ENCODE results near the gene ADM2. TPM values are rescaled to one million over a fixed set of nuclear protein-coding genes. Genes with fewer than 3 reads are reported as not detected.

The ADM2 gene
- total RNA-seq, 2 donors from 2014 or later = 0.08 TPM; not detected in 1

DNA sequence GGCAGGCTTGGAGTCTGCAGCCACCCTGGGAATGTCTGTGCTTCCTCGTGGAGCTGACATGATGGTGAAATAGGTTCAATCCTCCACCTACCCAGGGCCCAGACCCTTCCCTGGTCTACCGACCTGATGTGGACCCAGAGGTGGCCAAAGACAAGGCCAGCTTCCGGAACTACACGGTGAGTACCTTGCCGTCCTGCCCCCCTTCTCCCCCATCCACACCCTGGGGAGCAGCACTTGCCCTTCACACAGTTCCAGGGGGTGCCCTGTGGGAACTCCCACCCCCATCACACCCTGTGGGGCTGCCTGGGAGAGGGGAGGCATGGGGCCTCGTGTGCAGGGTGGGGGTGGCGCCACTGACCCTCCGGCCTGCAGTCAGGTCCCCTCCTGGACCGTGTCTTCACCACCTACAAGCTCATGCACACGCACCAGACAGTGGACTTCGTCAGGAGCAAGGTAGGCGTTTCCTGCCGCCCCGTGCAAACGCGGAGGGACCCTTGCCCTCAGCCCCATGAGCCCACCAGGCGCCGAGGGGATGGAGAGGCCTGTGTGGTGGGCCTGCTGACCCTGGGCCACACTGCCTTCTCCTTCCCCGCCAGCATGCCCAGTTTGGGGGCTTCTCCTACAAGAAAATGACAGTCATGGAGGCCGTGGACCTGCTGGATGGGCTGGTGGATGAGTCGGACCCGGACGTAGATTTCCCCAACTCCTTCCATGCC lies 6.1 kb downstream of the ADM2 start:
- Histone ChIP-seq H3K27ac (no peak overlapping the region), H3K9me3 (no peaks in the 10 kb centered on the region), H3K36me3 (no peaks in the 10 kb centered on the region), H3K27me3 (peaks cover 0 to 6% of the 10 kb centered on the region in 2 donors), H3K4me3 (no peak overlapping the region), H3K4me1 (no peaks in the 10 kb centered on the region)
- DNase-seq (ENCODE audit: low spot score) = no peak
- TF ChIP-seq, protein P1, sequence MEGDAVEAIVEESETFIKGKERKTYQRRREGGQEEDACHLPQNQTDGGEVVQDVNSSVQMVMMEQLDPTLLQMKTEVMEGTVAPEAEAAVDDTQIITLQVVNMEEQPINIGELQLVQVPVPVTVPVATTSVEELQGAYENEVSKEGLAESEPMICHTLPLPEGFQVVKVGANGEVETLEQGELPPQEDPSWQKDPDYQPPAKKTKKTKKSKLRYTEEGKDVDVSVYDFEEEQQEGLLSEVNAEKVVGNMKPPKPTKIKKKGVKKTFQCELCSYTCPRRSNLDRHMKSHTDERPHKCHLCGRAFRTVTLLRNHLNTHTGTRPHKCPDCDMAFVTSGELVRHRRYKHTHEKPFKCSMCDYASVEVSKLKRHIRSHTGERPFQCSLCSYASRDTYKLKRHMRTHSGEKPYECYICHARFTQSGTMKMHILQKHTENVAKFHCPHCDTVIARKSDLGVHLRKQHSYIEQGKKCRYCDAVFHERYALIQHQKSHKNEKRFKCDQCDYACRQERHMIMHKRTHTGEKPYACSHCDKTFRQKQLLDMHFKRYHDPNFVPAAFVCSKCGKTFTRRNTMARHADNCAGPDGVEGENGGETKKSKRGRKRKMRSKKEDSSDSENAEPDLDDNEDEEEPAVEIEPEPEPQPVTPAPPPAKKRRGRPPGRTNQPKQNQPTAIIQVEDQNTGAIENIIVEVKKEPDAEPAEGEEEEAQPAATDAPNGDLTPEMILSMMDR (IDR thresholded peaks at IDR 0.05) = no peak

DNA sequence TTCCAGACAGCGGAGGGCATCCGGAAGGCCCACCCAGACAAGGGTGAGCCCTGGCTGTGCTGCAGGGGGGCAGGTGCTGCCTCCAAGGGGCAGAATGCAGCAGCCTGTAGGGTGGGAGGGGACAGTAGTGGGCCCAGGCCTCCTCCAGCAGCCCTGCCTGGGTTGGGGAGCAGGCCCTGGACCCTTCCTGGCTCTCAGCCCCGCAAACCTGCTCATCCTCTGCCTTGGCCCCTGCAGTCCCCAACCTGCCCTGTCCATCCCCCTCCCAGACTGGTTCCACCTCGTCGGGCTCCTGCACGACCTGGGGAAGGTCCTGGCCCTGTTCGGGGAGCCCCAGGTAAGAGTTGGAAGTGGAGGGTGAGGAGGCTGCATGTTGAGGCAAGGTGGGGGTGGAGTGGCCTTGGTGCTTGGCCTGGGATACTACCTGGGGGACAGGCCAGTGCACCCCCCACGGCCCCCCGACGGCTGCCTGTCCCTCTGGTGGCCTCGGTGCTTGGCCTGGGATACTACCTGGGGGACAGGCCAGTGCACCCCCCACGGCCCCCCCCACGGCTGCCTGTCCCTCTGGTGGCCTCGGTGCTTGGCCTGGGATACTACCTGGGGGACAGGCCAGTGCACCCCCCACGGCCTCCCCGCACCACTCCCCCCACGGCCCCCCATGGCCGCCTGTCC lies 6.8 kb downstream of the ADM2 start:
- H3K27me3 ChIP-seq = no peaks in the 10 kb centered on the region
- H3K4me3 ChIP-seq = no peak overlapping the region
- TF ChIP-seq, protein P1 (IDR thresholded peaks at IDR 0.05) = no peak
- no peak for DNase-seq (ENCODE audit: low spot score)
- no peaks in the 10 kb centered on the region for H3K4me1 ChIP-seq
- no peaks in the 10 kb centered on the region for H3K36me3 ChIP-seq
- H3K9me3 ChIP-seq = no peaks in the 10 kb centered on the region
- H3K27ac ChIP-seq = no peak overlapping the region

DNA sequence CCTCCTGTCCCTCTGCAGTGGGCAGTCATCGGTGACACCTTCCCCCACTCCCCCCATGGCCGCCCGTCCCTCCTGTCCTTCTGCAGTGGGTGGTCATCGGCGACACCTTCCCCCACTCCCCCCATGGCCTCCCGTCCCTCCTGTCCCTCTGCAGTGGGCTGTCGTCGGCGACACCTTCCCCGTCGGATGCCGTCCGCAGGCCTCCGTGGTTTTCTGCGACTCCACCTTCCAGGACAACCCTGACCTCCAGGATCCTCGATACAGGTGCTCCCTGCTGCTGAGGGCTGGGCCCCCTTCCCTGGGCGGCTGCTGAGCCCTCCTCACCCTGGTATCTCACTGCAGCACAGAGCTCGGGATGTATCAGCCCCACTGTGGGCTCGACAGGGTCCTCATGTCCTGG lies 7.5 kb downstream of the ADM2 start:
- no peak overlapping the region for H3K27ac ChIP-seq
- no peak for DNase-seq (ENCODE audit: low spot score)
- H3K36me3 ChIP-seq = no peaks in the 10 kb centered on the region
- no peaks in the 10 kb centered on the region for H3K4me1 ChIP-seq
- TF ChIP-seq, protein P1 (IDR thresholded peaks at IDR 0.05) = no peak
- no peaks in the 10 kb centered on the region for H3K9me3 ChIP-seq
- no peaks in the 10 kb centered on the region for H3K27me3 ChIP-seq
- no peak overlapping the region for H3K4me3 ChIP-seq

DNA sequence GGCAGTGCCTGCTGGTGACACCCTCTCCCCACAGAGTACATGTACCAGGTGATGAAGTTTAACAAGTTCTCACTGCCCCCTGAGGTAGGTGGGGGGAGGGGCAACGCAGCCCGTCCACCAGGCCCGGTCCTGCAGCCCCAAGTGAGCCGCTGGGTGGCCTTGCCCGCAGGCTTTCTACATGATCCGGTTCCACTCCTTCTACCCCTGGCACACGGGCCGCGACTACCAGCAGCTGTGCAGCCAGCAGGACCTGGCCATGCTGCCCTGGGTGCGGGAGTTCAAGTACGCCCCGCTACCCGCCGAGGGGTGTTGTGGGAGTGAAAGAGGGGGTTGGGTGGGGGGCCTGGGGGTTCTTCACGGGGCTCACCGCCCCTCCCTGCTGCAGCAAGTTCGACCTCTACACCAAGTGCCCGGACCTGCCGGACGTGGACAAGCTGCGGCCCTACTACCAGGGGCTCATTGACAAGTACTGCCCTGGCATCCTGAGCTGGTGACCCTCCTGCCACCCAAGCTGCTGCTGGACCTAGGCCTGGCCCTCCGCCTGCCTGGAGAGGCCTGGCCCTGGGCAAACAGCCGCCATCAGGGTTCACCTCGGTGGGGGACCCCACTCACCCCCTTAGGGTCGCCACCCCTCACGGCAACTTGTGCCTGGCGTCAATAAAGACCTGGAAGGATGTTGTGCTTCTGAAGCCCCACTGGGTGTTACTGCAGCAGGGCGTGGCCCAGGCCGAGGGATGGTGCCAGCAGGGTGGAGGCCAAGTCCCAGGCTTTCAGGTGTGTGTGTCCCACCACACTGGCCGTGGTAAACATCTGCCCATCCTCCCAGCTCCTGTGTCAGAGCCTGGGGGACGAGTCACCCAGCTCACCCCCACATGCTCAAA lies 8.3 kb downstream of the ADM2 start:
- Histone ChIP-seq H3K4me3 (no peak overlapping the region), H3K27me3 (no peaks in the 10 kb centered on the region), H3K9me3 (no peaks in the 10 kb centered on the region), H3K27ac (no peak overlapping the region), H3K4me1 (no peaks in the 10 kb centered on the region), H3K36me3 (no peaks in the 10 kb centered on the region)
- TF ChIP-seq, protein P1 (IDR thresholded peaks at IDR 0.05) = no peak
- DNase-seq (ENCODE audit: low spot score) = no peak

DNA sequence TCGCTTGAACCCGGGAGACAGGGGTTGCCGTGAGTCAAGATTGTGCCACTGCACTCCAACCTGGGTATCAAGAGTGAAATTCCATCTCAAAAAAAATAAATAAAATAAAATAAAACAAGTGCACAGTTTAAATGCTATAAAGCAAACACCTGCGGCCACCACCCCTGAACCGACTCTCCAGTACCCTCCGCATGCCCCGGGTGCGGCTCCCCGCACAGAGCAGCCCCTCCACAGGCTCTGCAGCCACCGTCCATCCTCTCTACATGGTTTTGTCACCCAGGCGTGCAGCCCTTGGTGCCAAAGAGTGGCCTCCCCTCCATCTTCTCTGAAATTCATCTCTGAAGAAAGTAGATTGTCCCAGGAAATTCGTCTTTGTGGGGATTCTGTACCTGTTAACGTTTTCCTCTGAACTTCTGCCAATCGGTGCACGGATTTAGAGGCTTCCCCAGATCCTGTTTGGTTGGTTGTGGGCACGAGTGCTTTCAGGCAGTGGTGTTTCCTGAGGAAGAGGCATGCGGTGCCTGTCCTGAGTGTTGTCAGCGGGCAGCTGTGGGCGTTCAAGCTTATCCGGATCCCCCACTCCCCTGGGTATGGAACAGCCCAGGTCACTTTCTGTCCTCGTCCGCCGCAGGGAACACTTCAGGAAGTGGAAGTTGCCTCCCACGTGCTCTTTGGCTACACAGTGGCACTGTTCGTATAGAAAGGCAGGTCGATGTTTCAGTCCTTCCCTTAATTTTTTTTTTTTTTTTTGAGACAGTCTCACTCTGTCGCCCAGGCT lies 9.4 kb downstream of the ADM2 start:
- H3K4me3 ChIP-seq = no peak overlapping the region
- DNase-seq (ENCODE audit: low spot score) = no peak
- TF ChIP-seq, protein P1 (IDR thresholded peaks at IDR 0.05) = no peak

More for the DNA sequence above, 9.4 kb downstream of the ADM2 start:
- Histone ChIP-seq H3K27me3 (no peaks in the 10 kb centered on the region), H3K9me3 (no peaks in the 10 kb centered on the region), H3K36me3 (no peaks in the 10 kb centered on the region), H3K27ac (no peak overlapping the region), H3K4me1 (no peaks in the 10 kb centered on the region)

Data from right atrium auricular region (tissue), 2 donors.